SK-N-SH (cell line): ENCODE measurements around the gene SMYD4. TPM values are rescaled to one million over a fixed set of nuclear protein-coding genes. Genes with fewer than 3 reads are reported as not detected.

ENCODE experiments used
- CTCF ChIA-PET: fragments of 300-600, 350-600 bp; formaldehyde crosslinking; extraction: SDS; loops from one replicate; lab custom pipeline; 2021; lab: Yijun Ruan, JAX
- POLR2A ChIA-PET: fragments of 350-600 bp; sonication (Branson Sonifier 250); formaldehyde crosslinking; extraction: SDS; loops from one replicate; lab custom pipeline; 2020; ENCODE audit warnings: antibody characterized with exemption, inconsistent platforms; lab: Yijun Ruan, JAX
- DNase-seq: peaks from one replicate; pipeline ENCODE4 v3.0.0; 2012
- H2AFZ ChIP-seq: fragments of 200-600 bp; sonication (generic); 2 replicates; pipeline ENCODE4 v1.8.1; 2016; ENCODE audit warnings: antibody characterized with exemption, mild to moderate bottlenecking, low read depth
- H3F3A ChIP-seq: fragments of 200-600 bp; sonication (generic); replicated peaks from 2 replicates; pipeline ENCODE3; 2016; ENCODE audit warnings: antibody characterized with exemption, mild to moderate bottlenecking; ENCODE audit not compliant: insufficient read depth
- H3K27ac ChIP-seq, 2 experiments: fragments of 200-500 bp in 1 of 2; fragments of 200-600 bp in 1 of 2; sonication (Bioruptor generic) in 1 of 2; sonication (generic), shearing (Covaris generic) in 1 of 2; 2 replicates each; pipeline versions ENCODE4 v1.5.1 to v1.6.1; 2014 to 2016; ENCODE audit warnings: low read depth in 2 of 2, inconsistent platforms in 1 of 2, low read length in 1 of 2, mild to moderate bottlenecking in 1 of 2, mixed read lengths in 1 of 2
- H3K27me3 ChIP-seq: fragments of 200-600 bp; sonication (generic), shearing (Covaris generic); 2 replicates; pipeline ENCODE4 v1.6.1; 2016; ENCODE audit warnings: mixed run types; ENCODE audit not compliant: insufficient read depth
- H3K36me3 ChIP-seq, 2 experiments: fragments of 200-500 bp in 1 of 2; fragments of 200-600 bp in 1 of 2; sonication (Bioruptor generic) in 1 of 2; sonication (generic) in 1 of 2; replicated peaks in 1 of 2; 2 replicates each; pipeline versions ENCODE3 to v1.5.1; 2014 to 2016; ENCODE audit warnings: low read length in 1 of 2, mild to moderate bottlenecking in 1 of 2; ENCODE audit not compliant: insufficient read depth in 2 of 2, control insufficient read depth in 1 of 2
- H3K4me1 ChIP-seq, 2 experiments: fragments of 200-500 bp in 1 of 2; fragments of 200-600 bp in 1 of 2; sonication (Bioruptor generic) in 1 of 2; sonication (generic), shearing (Covaris generic) in 1 of 2; 2 replicates each; pipeline versions ENCODE4 v1.5.1 to v1.6.1; 2014 to 2016; ENCODE audit warnings: low read depth in 1 of 2, low read length in 1 of 2, mixed run types in 1 of 2; ENCODE audit not compliant: insufficient read depth in 2 of 2, control insufficient read depth in 1 of 2
- H3K4me2 ChIP-seq: fragments of 200-600 bp; sonication (generic), shearing (Covaris generic); 2 replicates; pipeline ENCODE4 v1.6.1; 2017; ENCODE audit warnings: mixed run types
- H3K4me3 ChIP-seq, 2 experiments: fragments of 200-500 bp in 1 of 2; fragments of 200-600 bp in 1 of 2; sonication (Bioruptor generic) in 1 of 2; sonication (generic), shearing (Covaris generic) in 1 of 2; 2 replicates each; pipeline versions ENCODE4 v1.5.1 to v1.8.1; 2014 to 2016; ENCODE audit warnings: low read depth in 2 of 2, inconsistent platforms in 1 of 2, low read length in 1 of 2, mild to moderate bottlenecking in 1 of 2, mixed read lengths in 1 of 2, moderate library complexity in 1 of 2
- H3K79me2 ChIP-seq: fragments of 200-600 bp; sonication (generic); 2 replicates; pipeline ENCODE4 v1.8.1; 2017; ENCODE audit warnings: mild to moderate bottlenecking; ENCODE audit not compliant: insufficient read depth
- H3K9ac ChIP-seq: fragments of 200-600 bp; sonication (generic); 2 replicates; pipeline ENCODE4 v1.6.1; 2017; ENCODE audit warnings: mixed run types
- H3K9me2 ChIP-seq: fragments of 200-600 bp; sonication (generic); 2 replicates; pipeline ENCODE4 v1.6.1; 2017; ENCODE audit warnings: mixed run types
- H3K9me3 ChIP-seq: fragments of 200-600 bp; sonication (generic); 2 replicates; pipeline ENCODE4 v1.6.1; 2017; ENCODE audit warnings: mixed run types, mild to moderate bottlenecking, moderate library complexity
- H4K20me1 ChIP-seq: fragments of 200-600 bp; sonication (generic); 2 replicates; pipeline ENCODE4 v1.6.1; 2017; ENCODE audit warnings: mild to moderate bottlenecking, mixed run types; ENCODE audit not compliant: insufficient read depth
- CHD2 ChIP-seq: fragments of 150-350 bp; IDR thresholded peaks from 2 replicates; pipeline ENCODE4 v1.6.1; 2018; ENCODE audit warnings: low read length; ENCODE audit not compliant: partially characterized antibody
- EP300 ChIP-seq, 2 experiments: IDR thresholded peaks; 2 replicates each; pipeline versions ENCODE4 v1.4.0 to v1.6.1; 2012; ENCODE audit warnings: borderline replicate concordance in 1 of 2, low read depth in 1 of 2, low read length in 1 of 2
- EZH2phosphoT487 ChIP-seq: fragments of 200-600 bp; sonication (generic); IDR thresholded peaks from 2 replicates; pipeline ENCODE4 v1.6.1; 2017; ENCODE audit warnings: low read depth, mixed run types, mild to moderate bottlenecking, antibody characterized with exemption, moderate library complexity, borderline replicate concordance
- FOXM1 ChIP-seq: IDR thresholded peaks from 2 replicates; pipeline ENCODE4 v1.4.0; 2012; ENCODE audit warnings: low read depth, mild to moderate bottlenecking
- JUND ChIP-seq: IDR thresholded peaks from 2 replicates; pipeline ENCODE4 v1.4.0; 2012
- MEF2A ChIP-seq: IDR thresholded peaks from 2 replicates; pipeline ENCODE4 v1.4.0; 2012; ENCODE audit warnings: low read depth, borderline replicate concordance
- MXI1 ChIP-seq: IDR thresholded peaks from 2 replicates; pipeline ENCODE4 v1.6.1; 2012; ENCODE audit warnings: mild to moderate bottlenecking, low read depth, low read length, improper control_type of control experiment
- NRF1 ChIP-seq: IDR thresholded peaks from 2 replicates; pipeline ENCODE4 v1.6.1; 2012; ENCODE audit warnings: low read depth, mild to moderate bottlenecking, low read length
- POLR2AphosphoS5 ChIP-seq: IDR thresholded peaks from 2 replicates; pipeline ENCODE4 v1.6.1; 2012; ENCODE audit warnings: low read depth, low read length
- RCOR1 ChIP-seq: fragments of 150-350 bp; IDR thresholded peaks from 2 replicates; pipeline ENCODE4 v1.6.1; 2017; ENCODE audit warnings: antibody characterized with exemption, low read length
- WGBS: methylation state at CpG from one replicate; pipeline ENCODE4 v1.1.6; 2017; ENCODE audit warnings: low lambda C conversion rate; 5-methylcytosine and 5-hydroxymethylcytosine counted together
- polyA plus RNA-seq, 3 experiments: library from polyadenylated mRNA; depleted of rRNA; stranded (reverse); fragments of >200 nt; gene quantifications; 2 replicates each; pipeline ENCODE4 v1.2.3, GENCODE V29; 2012
- TF ChIP-seq, protein P1 (sequence below): IDR thresholded peaks from 2 replicates; pipeline ENCODE4 v1.4.0; 2012; ENCODE audit warnings: low read depth, borderline replicate concordance
- TF ChIP-seq, protein P2 (sequence below): IDR thresholded peaks from 2 replicates; pipeline ENCODE4 v1.6.1; 2012; ENCODE audit warnings: mild to moderate bottlenecking, low read depth, low read length, moderate library complexity
- TF ChIP-seq, protein P3 (sequence below): fragments of 200-600 bp; sonication (generic); IDR thresholded peaks from 2 replicates; pipeline ENCODE4 v1.6.1; 2017; ENCODE audit warnings: antibody characterized with exemption, mild to moderate bottlenecking, moderate library complexity
- TF ChIP-seq, protein P4 (sequence below): IDR thresholded peaks from 2 replicates; pipeline ENCODE4; 2012
- TF ChIP-seq, protein P5 (sequence below): fragments of 150-350 bp; IDR thresholded peaks from 2 replicates; pipeline ENCODE4 v1.6.1; 2017; ENCODE audit warnings: antibody characterized with exemption, low read length, low read depth, borderline replicate concordance

Gene SMYD4
- polyA plus RNA-seq, 1 of the 3 experiments (the other 2 are of a cell fraction), result 4.9 TPM

DNA sequence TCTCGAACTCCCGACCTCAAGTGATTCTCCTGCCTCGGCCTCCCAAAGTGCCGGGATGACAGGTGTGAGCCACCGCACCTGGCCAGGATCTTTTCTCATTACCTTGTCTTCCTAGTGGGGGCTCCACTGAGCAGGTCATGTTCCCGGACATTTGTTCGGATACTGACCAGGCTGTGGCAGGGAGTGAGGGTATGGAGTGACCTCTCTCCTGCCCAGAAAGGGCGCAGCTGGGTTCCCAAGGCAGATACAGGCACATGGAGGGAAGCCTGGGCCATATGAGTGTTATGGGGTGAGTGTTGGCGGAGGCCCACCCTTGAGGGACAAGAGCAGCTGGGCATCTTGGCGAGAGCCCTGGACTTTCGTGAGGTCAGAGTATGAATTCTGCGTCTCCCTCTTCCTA is 62.3 kb downstream of the SMYD4 start:
- Histone ChIP-seq H2AFZ (no peak overlapping the region), H3K27me3 (no peaks in the 10 kb centered on the region), H4K20me1 (no peaks in the 10 kb centered on the region), H3K36me3 (no peaks in the 10 kb centered on the region), H3K27ac (no peak overlapping the region), H3K4me3 (no peak overlapping the region), H3K9me3 (no peaks in the 10 kb centered on the region), H3K4me1 (peaks cover 21 to 26% of the 10 kb centered on the region in 2 experiments; a peak in 3 of 4 replicates), H3K4me2 (no peak overlapping the region), H3F3A (no peaks in the 10 kb centered on the region), H3K9ac (no peak overlapping the region), H3K79me2 (no peaks in the 10 kb centered on the region), H3K9me2 (no peaks in the 10 kb centered on the region)
- TF ChIP-seq CHD2, result no peak
- TF ChIP-seq, protein P1, sequence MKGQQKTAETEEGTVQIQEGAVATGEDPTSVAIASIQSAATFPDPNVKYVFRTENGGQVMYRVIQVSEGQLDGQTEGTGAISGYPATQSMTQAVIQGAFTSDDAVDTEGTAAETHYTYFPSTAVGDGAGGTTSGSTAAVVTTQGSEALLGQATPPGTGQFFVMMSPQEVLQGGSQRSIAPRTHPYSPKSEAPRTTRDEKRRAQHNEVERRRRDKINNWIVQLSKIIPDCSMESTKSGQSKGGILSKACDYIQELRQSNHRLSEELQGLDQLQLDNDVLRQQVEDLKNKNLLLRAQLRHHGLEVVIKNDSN, result no peak
- no peak for TF ChIP-seq EZH2phosphoT487
- TF ChIP-seq, protein P2, sequence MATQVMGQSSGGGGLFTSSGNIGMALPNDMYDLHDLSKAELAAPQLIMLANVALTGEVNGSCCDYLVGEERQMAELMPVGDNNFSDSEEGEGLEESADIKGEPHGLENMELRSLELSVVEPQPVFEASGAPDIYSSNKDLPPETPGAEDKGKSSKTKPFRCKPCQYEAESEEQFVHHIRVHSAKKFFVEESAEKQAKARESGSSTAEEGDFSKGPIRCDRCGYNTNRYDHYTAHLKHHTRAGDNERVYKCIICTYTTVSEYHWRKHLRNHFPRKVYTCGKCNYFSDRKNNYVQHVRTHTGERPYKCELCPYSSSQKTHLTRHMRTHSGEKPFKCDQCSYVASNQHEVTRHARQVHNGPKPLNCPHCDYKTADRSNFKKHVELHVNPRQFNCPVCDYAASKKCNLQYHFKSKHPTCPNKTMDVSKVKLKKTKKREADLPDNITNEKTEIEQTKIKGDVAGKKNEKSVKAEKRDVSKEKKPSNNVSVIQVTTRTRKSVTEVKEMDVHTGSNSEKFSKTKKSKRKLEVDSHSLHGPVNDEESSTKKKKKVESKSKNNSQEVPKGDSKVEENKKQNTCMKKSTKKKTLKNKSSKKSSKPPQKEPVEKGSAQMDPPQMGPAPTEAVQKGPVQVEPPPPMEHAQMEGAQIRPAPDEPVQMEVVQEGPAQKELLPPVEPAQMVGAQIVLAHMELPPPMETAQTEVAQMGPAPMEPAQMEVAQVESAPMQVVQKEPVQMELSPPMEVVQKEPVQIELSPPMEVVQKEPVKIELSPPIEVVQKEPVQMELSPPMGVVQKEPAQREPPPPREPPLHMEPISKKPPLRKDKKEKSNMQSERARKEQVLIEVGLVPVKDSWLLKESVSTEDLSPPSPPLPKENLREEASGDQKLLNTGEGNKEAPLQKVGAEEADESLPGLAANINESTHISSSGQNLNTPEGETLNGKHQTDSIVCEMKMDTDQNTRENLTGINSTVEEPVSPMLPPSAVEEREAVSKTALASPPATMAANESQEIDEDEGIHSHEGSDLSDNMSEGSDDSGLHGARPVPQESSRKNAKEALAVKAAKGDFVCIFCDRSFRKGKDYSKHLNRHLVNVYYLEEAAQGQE, result no peak
- TF ChIP-seq, protein P3, sequence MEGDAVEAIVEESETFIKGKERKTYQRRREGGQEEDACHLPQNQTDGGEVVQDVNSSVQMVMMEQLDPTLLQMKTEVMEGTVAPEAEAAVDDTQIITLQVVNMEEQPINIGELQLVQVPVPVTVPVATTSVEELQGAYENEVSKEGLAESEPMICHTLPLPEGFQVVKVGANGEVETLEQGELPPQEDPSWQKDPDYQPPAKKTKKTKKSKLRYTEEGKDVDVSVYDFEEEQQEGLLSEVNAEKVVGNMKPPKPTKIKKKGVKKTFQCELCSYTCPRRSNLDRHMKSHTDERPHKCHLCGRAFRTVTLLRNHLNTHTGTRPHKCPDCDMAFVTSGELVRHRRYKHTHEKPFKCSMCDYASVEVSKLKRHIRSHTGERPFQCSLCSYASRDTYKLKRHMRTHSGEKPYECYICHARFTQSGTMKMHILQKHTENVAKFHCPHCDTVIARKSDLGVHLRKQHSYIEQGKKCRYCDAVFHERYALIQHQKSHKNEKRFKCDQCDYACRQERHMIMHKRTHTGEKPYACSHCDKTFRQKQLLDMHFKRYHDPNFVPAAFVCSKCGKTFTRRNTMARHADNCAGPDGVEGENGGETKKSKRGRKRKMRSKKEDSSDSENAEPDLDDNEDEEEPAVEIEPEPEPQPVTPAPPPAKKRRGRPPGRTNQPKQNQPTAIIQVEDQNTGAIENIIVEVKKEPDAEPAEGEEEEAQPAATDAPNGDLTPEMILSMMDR, result peak; percentile 28
- no peak for TF ChIP-seq MEF2A
- 95% methylated on average over 12 of the region's 12 CpGs for WGBS
- no peak for DNase-seq
- ChIA-PET POLR2A (no interaction called here), CTCF (interaction anchor here (1.1 to 2.9 kb wide), 4 partner anchors 16 to 47 kb away, joined by 3 to 12 read pairs (median 6); no protein-coding TSS in a partner anchor)

DNA sequence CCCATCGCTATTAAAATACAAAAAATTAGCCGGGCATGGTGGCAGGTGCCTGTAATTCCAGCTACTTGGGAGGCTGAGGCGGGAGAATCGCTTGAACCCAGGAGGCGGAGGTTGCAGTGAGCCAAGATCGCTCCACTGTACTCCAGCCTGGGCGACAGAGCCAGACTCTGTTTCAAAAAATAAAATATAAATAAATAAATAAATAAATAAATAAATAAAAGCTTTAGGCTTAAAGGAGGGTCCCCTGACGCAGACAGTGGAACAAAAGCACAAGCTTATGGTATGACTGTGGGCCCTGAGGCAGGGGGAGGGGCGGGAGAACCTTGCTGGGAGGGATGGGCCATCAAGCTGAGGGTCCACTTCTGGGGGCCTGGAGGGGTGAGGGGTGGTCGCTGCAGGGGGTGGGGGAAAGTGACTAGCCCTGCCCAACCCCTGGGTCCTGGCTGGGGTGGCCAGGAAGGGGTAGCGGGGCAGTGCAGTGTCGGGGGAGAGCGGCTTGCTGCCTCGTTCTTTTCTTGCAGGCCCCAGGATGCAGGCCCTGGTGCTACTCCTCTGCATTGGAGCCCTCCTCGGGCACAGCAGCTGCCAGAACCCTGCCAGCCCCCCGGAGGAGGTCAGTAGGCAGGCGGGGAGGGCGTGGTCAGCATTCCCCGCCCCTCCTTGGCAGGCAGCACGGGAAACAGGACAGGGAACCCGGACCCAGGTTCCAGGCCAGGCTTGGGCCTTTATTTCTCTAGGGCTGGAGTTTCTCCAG is 63.1 kb downstream of the SMYD4 start:
- DNase-seq, result peak; percentile 65
- WGBS, result 79% methylated on average over 17 of the region's 21 CpGs
- no peak overlapping the region for H3K9ac ChIP-seq
- no peaks in the 10 kb centered on the region for H3F3A ChIP-seq
- H3K9me2 ChIP-seq, result no peaks in the 10 kb centered on the region
- no peak overlapping the region for H3K4me3 ChIP-seq
- no peak overlapping the region for H2AFZ ChIP-seq
- no peaks in the 10 kb centered on the region for H4K20me1 ChIP-seq
- ChIA-PET CTCF (interaction anchor here (0.7 to 2.9 kb wide), 4 partner anchors 9 to 98 kb away, joined by 3 to 12 read pairs (median 6); no protein-coding TSS in a partner anchor), POLR2A (interaction anchor here (1.0 to 1.2 kb wide), 2 partner anchors 9 to 11 kb away, joined by 3 read pairs; no protein-coding TSS in a partner anchor)
- no peaks in the 10 kb centered on the region for H3K9me3 ChIP-seq
- H3K27ac ChIP-seq, result no peak overlapping the region; a peak in 1 of 4 replicates
- H3K36me3 ChIP-seq, result no peaks in the 10 kb centered on the region
- peaks cover 27 to 34% of the 10 kb centered on the region in 2 experiments; a peak in 3 of 4 replicates for H3K4me1 ChIP-seq
- no peak overlapping the region for H3K4me2 ChIP-seq
- no peaks in the 10 kb centered on the region for H3K27me3 ChIP-seq
- no peaks in the 10 kb centered on the region for H3K79me2 ChIP-seq
- TF ChIP-seq JUND, result no peak
- TF ChIP-seq EZH2phosphoT487, result no peak
- TF ChIP-seq RCOR1, result no peak
- TF ChIP-seq, protein P4, sequence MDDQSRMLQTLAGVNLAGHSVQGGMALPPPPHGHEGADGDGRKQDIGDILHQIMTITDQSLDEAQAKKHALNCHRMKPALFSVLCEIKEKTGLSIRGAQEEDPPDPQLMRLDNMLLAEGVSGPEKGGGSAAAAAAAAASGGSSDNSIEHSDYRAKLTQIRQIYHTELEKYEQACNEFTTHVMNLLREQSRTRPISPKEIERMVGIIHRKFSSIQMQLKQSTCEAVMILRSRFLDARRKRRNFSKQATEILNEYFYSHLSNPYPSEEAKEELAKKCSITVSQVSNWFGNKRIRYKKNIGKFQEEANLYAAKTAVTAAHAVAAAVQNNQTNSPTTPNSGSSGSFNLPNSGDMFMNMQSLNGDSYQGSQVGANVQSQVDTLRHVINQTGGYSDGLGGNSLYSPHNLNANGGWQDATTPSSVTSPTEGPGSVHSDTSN, result no peak
- no peak for TF ChIP-seq FOXM1
- no peak for TF ChIP-seq EP300 (IDR thresholded peaks at IDR 0.05; ENCODE audit: borderline replicate concordance in 1 of 2, low read depth in 1 of 2, low read length in 1 of 2)
- TF ChIP-seq MXI1, result no peak
- TF ChIP-seq, protein P5, sequence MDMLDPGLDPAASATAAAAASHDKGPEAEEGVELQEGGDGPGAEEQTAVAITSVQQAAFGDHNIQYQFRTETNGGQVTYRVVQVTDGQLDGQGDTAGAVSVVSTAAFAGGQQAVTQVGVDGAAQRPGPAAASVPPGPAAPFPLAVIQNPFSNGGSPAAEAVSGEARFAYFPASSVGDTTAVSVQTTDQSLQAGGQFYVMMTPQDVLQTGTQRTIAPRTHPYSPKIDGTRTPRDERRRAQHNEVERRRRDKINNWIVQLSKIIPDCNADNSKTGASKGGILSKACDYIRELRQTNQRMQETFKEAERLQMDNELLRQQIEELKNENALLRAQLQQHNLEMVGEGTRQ, result no peak
- TF ChIP-seq POLR2AphosphoS5, result no peak
- no peak for TF ChIP-seq MEF2A
- no peak for TF ChIP-seq CHD2
- TF ChIP-seq, protein P1, result no peak
- no peak for TF ChIP-seq NRF1
